ENCODE results near the gene DNAH7. TPM values are rescaled to one million over a fixed set of nuclear protein-coding genes. Genes with fewer than 3 reads are reported as not detected.

DNAH7 gene
- total and polyA plus RNA-seq, 2 donors from 2014 or later, result 3.8 to 15.7 TPM

DNA sequence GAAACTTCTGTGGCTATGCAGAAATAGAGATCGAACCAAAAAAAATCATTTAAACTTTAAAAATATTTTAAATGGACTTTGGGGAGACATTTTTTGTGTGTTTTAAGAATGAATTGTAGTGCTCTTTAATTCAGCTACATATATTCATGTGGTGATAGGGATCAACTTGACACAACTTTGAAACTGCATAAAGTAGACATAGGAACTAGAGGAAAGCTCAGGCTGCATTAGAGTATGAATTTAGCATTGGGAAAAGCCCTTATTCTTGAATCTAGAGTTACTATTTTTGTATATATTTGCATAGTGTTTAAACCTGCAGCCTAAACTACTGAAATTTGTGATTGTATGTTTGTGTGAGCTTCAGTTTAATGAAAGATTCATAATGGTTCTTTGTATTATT is 333.3 kb downstream of the DNAH7 start:
- no peak overlapping the region for H3K9ac ChIP-seq (ENCODE audit: low read length in 3 of 3)
- H3K27me3 ChIP-seq (ENCODE audit: control insufficient read depth, insufficient read depth, low read length), result no peaks in the 10 kb centered on the region
- H3K4me1 ChIP-seq (ENCODE audit: control insufficient read depth in 2 of 3, insufficient read depth in 2 of 3, low read depth in 1 of 3, low read length in 3 of 3), result no peaks in the 10 kb centered on the region
- intact Hi-C loops (cut with DNase I), result no loop called here
- no peak overlapping the region for H3K27ac ChIP-seq (ENCODE audit: low read depth in 2 of 2, low read length in 2 of 2)
- DNase-seq (no peak), FAIRE-seq (no peak)
- H3K36me3 ChIP-seq (ENCODE audit: control insufficient read depth in 2 of 3, insufficient read depth in 3 of 3, low read length in 3 of 3), result peaks cover 0 to 3% (median 0%) of the 10 kb centered on the region in 3 donors
- TF ChIP-seq, protein P1, sequence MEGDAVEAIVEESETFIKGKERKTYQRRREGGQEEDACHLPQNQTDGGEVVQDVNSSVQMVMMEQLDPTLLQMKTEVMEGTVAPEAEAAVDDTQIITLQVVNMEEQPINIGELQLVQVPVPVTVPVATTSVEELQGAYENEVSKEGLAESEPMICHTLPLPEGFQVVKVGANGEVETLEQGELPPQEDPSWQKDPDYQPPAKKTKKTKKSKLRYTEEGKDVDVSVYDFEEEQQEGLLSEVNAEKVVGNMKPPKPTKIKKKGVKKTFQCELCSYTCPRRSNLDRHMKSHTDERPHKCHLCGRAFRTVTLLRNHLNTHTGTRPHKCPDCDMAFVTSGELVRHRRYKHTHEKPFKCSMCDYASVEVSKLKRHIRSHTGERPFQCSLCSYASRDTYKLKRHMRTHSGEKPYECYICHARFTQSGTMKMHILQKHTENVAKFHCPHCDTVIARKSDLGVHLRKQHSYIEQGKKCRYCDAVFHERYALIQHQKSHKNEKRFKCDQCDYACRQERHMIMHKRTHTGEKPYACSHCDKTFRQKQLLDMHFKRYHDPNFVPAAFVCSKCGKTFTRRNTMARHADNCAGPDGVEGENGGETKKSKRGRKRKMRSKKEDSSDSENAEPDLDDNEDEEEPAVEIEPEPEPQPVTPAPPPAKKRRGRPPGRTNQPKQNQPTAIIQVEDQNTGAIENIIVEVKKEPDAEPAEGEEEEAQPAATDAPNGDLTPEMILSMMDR (IDR thresholded peaks at IDR 0.05; ENCODE audit: borderline replicate concordance, extremely low read depth, insufficient read depth), result no peak
- H3K9me3 ChIP-seq (ENCODE audit: control insufficient read depth in 2 of 3, insufficient read depth in 1 of 3, low read length in 3 of 3), result no peaks in the 10 kb centered on the region
- H3K4me3 ChIP-seq (ENCODE audit: low read length in 3 of 3), result no peak overlapping the region

GRCh38 chr2:195734931-195735330 is 333.7 kb downstream of the DNAH7 start:
- Histone ChIP-seq H3K36me3 (ENCODE audit: control insufficient read depth in 2 of 3, insufficient read depth in 3 of 3, low read length in 3 of 3) (peaks cover 0 to 3% (median 0%) of the 10 kb centered on the region in 3 donors), H3K9ac (ENCODE audit: low read length in 3 of 3) (no peak overlapping the region), H3K9me3 (ENCODE audit: control insufficient read depth in 2 of 3, insufficient read depth in 1 of 3, low read length in 3 of 3) (no peaks in the 10 kb centered on the region), H3K27me3 (ENCODE audit: control insufficient read depth, insufficient read depth, low read length) (no peaks in the 10 kb centered on the region), H3K4me1 (ENCODE audit: control insufficient read depth in 2 of 3, insufficient read depth in 2 of 3, low read depth in 1 of 3, low read length in 3 of 3) (no peaks in the 10 kb centered on the region), H3K4me3 (ENCODE audit: low read length in 3 of 3) (no peak overlapping the region), H3K27ac (ENCODE audit: low read depth in 2 of 2, low read length in 2 of 2) (no peak overlapping the region)
- FAIRE-seq (no peak), DNase-seq (no peak)
- intact Hi-C loops (cut with DNase I), result no loop called here
- TF ChIP-seq, protein P1 (IDR thresholded peaks at IDR 0.05; ENCODE audit: borderline replicate concordance, extremely low read depth, insufficient read depth), result no peak

DNA sequence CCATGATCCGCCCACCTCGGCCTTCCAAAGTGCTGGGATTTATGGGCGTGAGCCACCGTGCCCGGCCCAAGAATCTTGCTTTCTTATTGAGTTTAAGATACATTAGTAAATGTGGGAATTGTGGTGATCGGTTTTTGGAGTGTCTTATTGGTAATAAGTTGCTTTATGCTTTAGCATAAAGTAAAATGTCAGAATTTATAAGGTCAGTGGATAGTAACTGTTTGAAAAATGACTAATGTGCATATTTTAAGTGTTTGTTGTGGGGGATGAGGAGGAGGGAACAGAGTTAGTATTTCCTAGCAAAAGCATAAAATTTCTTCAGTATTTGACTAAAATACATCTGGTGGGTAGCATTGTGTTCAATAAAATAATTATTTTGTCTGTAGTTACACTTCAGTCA is 334.2 kb downstream of the DNAH7 start:
- TF ChIP-seq, protein P1 (IDR thresholded peaks at IDR 0.05; ENCODE audit: borderline replicate concordance, extremely low read depth, insufficient read depth), result no peak
- FAIRE-seq, result no peak
- no peak overlapping the region for H3K9ac ChIP-seq (ENCODE audit: low read length in 3 of 3)
- no peaks in the 10 kb centered on the region for H3K27me3 ChIP-seq (ENCODE audit: control insufficient read depth, insufficient read depth, low read length)
- no peak for DNase-seq
- no peak overlapping the region for H3K27ac ChIP-seq (ENCODE audit: low read depth in 2 of 2, low read length in 2 of 2)
- intact Hi-C loops (cut with DNase I), result no loop called here
- H3K36me3 ChIP-seq (ENCODE audit: control insufficient read depth in 2 of 3, insufficient read depth in 3 of 3, low read length in 3 of 3), result peaks cover 0 to 3% (median 0%) of the 10 kb centered on the region in 3 donors
- H3K4me3 ChIP-seq (ENCODE audit: low read length in 3 of 3), result no peak overlapping the region
- no peaks in the 10 kb centered on the region for H3K9me3 ChIP-seq (ENCODE audit: control insufficient read depth in 2 of 3, insufficient read depth in 1 of 3, low read length in 3 of 3)
- no peaks in the 10 kb centered on the region for H3K4me1 ChIP-seq (ENCODE audit: control insufficient read depth in 2 of 3, insufficient read depth in 2 of 3, low read depth in 1 of 3, low read length in 3 of 3)

DNA sequence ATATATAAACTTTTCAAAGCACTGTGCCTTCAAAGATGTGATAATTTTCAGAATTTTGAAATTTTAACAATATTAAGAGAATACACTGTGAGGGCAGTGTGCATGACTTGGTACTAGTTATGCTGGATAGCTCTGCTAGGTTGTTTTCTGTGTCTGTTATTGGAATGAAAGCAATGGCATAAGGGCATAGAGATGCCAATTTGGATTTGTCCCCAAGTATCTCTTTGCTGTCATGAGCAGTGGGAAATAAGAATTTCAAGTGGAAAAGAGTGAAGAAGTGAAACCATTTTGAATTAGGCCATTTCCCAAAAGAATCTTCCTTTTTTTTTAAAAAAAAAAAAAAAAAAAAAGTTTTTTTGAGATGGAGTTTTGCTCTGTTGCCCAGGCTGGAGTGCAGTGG is 334.8 kb downstream of the DNAH7 start:
- TF ChIP-seq, protein P1 (IDR thresholded peaks at IDR 0.05; ENCODE audit: borderline replicate concordance, extremely low read depth, insufficient read depth), result no peak
- FAIRE-seq (no peak), DNase-seq (no peak)
- intact Hi-C loops (cut with DNase I), result no loop called here
- no peak overlapping the region for H3K27ac ChIP-seq (ENCODE audit: low read depth in 2 of 2, low read length in 2 of 2)
- H3K9ac ChIP-seq (ENCODE audit: low read length in 3 of 3), result no peak overlapping the region
- no peak overlapping the region for H3K4me3 ChIP-seq (ENCODE audit: low read length in 3 of 3)
- no peaks in the 10 kb centered on the region for H3K9me3 ChIP-seq (ENCODE audit: control insufficient read depth in 2 of 3, insufficient read depth in 1 of 3, low read length in 3 of 3)
- H3K4me1 ChIP-seq (ENCODE audit: control insufficient read depth in 2 of 3, insufficient read depth in 2 of 3, low read depth in 1 of 3, low read length in 3 of 3), result no peaks in the 10 kb centered on the region
- peaks cover 0 to 3% (median 0%) of the 10 kb centered on the region in 3 donors for H3K36me3 ChIP-seq (ENCODE audit: control insufficient read depth in 2 of 3, insufficient read depth in 3 of 3, low read length in 3 of 3)
- H3K27me3 ChIP-seq (ENCODE audit: control insufficient read depth, insufficient read depth, low read length), result no peaks in the 10 kb centered on the region

Data from kidney (tissue), 14 donors.